DND-41 (cell line): Measurements from ENCODE around the gene PWWP2B.

Experiments used
- ATAC-seq: fragments of 200-7000 bp; cut with Tn5 transposase; 3 replicates; pipeline ENCODE4 v1.9.1; 2021; ENCODE audit warnings: low read depth; ENCODE audit not compliant: insufficient read depth
- DNase-seq: peaks from one replicate; pipeline ENCODE4 v3.0.0-alpha.2; 2020
- H2AFZ ChIP-seq: 2 replicates; pipeline ENCODE4 v1.6.0; 2012; ENCODE audit warnings: low read depth, low read length
- H3K27ac ChIP-seq: 2 replicates; pipeline ENCODE4 v1.5.1; 2012; ENCODE audit warnings: low read length, inconsistent platforms
- H3K27me3 ChIP-seq: fragments of 200-600 bp; sonication (generic); 2 replicates; pipeline ENCODE4 v1.6.0; 2012; ENCODE audit warnings: low read length, mild to moderate bottlenecking, inconsistent platforms; ENCODE audit not compliant: insufficient read depth, poor library complexity
- H3K36me3 ChIP-seq: 2 replicates; pipeline ENCODE4 v1.5.1; 2012; ENCODE audit warnings: low read length, inconsistent platforms; ENCODE audit not compliant: insufficient read depth
- H3K4me1 ChIP-seq: 2 replicates; pipeline ENCODE4 v1.5.1; 2012; ENCODE audit warnings: mild to moderate bottlenecking, low read length; ENCODE audit not compliant: insufficient read depth
- H3K4me2 ChIP-seq: 2 replicates; pipeline ENCODE4 v1.6.0; 2012; ENCODE audit warnings: mild to moderate bottlenecking, moderate library complexity, low read length, inconsistent platforms; ENCODE audit not compliant: insufficient read depth
- H3K4me3 ChIP-seq, 2 experiments: fragments of 200-600 bp in 1 of 2; shearing (Covaris generic) in 1 of 2; 2 replicates each; pipeline ENCODE4 v1.5.1; 2012 to 2016; ENCODE audit warnings: inconsistent platforms in 2 of 2, low read length in 2 of 2, mild to moderate bottlenecking in 2 of 2, low read depth in 1 of 2, moderate library complexity in 1 of 2
- H3K79me2 ChIP-seq: 2 replicates; pipeline ENCODE4 v1.6.0; 2012; ENCODE audit warnings: low read length, inconsistent platforms; ENCODE audit not compliant: insufficient read depth
- H3K9ac ChIP-seq: 2 replicates; pipeline ENCODE4 v1.6.0; 2012; ENCODE audit warnings: low read depth, mild to moderate bottlenecking, inconsistent platforms, low read length, moderate library complexity
- H3K9me3 ChIP-seq: 2 replicates; pipeline ENCODE4 v1.5.1; 2012; ENCODE audit warnings: low read length, moderate library complexity, mild to moderate bottlenecking, inconsistent platforms; ENCODE audit not compliant: insufficient read depth, severe bottlenecking
- H4K20me1 ChIP-seq: 2 replicates; pipeline ENCODE4 v1.6.0; 2012; ENCODE audit warnings: low read length; ENCODE audit not compliant: insufficient read depth
- CTCF ChIP-seq: IDR thresholded peaks from 2 replicates; pipeline ENCODE4 v1.5.1; 2012; ENCODE audit warnings: borderline replicate concordance, low read length, moderate library complexity, mild to moderate bottlenecking; ENCODE audit not compliant: poor library complexity, severe bottlenecking; ENCODE audit errors: extremely low read depth
- EZH2 ChIP-seq: IDR thresholded peaks from 3 replicates; pipeline ENCODE4 v1.6.1; 2012; ENCODE audit warnings: borderline replicate concordance, low read depth, mild to moderate bottlenecking, moderate library complexity, low read length, inconsistent platforms; ENCODE audit not compliant: severe bottlenecking

Gene PWWP2B

GRCh38 chr10:132410779-132411532 is 14.0 kb downstream of the PWWP2B start:
- Histone ChIP-seq H3K36me3 (peaks cover 15% of the 10 kb centered on the region), H3K9ac (no peak overlapping the region), H4K20me1 (peaks cover 45% of the 10 kb centered on the region), H3K4me2 (no peak overlapping the region), H3K4me1 (no peaks in the 10 kb centered on the region), H3K79me2 (no peaks in the 10 kb centered on the region), H3K27ac (no peak overlapping the region), H3K27me3 (no peaks in the 10 kb centered on the region), H2AFZ (no peak overlapping the region), H3K4me3 (no peak overlapping the region), H3K9me3 (no peaks in the 10 kb centered on the region)
- ATAC-seq (no peak), DNase-seq (no peak)
- TF ChIP-seq CTCF (no peak), EZH2 (no peak)

- Histone ChIP-seq H3K79me2 (no peaks in the 10 kb centered on the region), H3K4me3 (no peak overlapping the region), H3K9me3 (no peaks in the 10 kb centered on the region), H3K36me3 (peaks cover 8% of the 10 kb centered on the region), H3K4me2 (no peak overlapping the region), H3K27ac (no peak overlapping the region), H3K4me1 (no peaks in the 10 kb centered on the region), H2AFZ (no peak overlapping the region), H3K9ac (no peak overlapping the region), H4K20me1 (peaks cover 43% of the 10 kb centered on the region), H3K27me3 (no peaks in the 10 kb centered on the region)
- no peak for TF ChIP-seq EZH2
- TF ChIP-seq CTCF, result no peak
- DNase-seq (no peak), ATAC-seq (no peak)
Measured at GRCh38 chr10:132411561-132412253, 14.7 kb downstream of the PWWP2B start.

- Histone ChIP-seq H3K27ac (no peak overlapping the region), H3K9ac (no peak overlapping the region)
- ATAC-seq, result no peak
Measured at GRCh38 chr10:132412316-132413192, 15.6 kb downstream of the PWWP2B start.

More at GRCh38 chr10:132412316-132413192, 15.6 kb downstream of the PWWP2B start:
- no peak overlapping the region for H3K4me3 ChIP-seq
- H2AFZ ChIP-seq, result no peak overlapping the region
- H3K4me1 ChIP-seq, result no peaks in the 10 kb centered on the region
- DNase-seq, result no peak
- H3K36me3 ChIP-seq, result peaks cover 7% of the 10 kb centered on the region; the same call in 1 of the 2 replicates
- no peaks in the 10 kb centered on the region for H3K9me3 ChIP-seq
- no peaks in the 10 kb centered on the region for H3K27me3 ChIP-seq
- no peak for TF ChIP-seq CTCF
- TF ChIP-seq EZH2, result no peak
- H3K79me2 ChIP-seq, result no peaks in the 10 kb centered on the region
- H4K20me1 ChIP-seq, result peaks cover 37% of the 10 kb centered on the region
- no peak overlapping the region for H3K4me2 ChIP-seq
